Activated T-cell treated with anti-CD3 and anti-CD28 coated beads for 1 hour (primary cell): Measurements from ENCODE around the gene ZNF513.
"Not testable (repeated sequence)": the region's sequence is repeated elsewhere in the genome, so short reads cannot be mapped to it uniquely, and the experiment has no call there.

Experiments
- DNase-seq: peaks from one replicate; pipeline ENCODE4 v3.0.0-alpha.2; 2020; ENCODE audit warnings: low read depth

ZNF513 gene, protein sequence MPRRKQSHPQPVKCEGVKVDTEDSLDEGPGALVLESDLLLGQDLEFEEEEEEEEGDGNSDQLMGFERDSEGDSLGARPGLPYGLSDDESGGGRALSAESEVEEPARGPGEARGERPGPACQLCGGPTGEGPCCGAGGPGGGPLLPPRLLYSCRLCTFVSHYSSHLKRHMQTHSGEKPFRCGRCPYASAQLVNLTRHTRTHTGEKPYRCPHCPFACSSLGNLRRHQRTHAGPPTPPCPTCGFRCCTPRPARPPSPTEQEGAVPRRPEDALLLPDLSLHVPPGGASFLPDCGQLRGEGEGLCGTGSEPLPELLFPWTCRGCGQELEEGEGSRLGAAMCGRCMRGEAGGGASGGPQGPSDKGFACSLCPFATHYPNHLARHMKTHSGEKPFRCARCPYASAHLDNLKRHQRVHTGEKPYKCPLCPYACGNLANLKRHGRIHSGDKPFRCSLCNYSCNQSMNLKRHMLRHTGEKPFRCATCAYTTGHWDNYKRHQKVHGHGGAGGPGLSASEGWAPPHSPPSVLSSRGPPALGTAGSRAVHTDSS

DNA sequence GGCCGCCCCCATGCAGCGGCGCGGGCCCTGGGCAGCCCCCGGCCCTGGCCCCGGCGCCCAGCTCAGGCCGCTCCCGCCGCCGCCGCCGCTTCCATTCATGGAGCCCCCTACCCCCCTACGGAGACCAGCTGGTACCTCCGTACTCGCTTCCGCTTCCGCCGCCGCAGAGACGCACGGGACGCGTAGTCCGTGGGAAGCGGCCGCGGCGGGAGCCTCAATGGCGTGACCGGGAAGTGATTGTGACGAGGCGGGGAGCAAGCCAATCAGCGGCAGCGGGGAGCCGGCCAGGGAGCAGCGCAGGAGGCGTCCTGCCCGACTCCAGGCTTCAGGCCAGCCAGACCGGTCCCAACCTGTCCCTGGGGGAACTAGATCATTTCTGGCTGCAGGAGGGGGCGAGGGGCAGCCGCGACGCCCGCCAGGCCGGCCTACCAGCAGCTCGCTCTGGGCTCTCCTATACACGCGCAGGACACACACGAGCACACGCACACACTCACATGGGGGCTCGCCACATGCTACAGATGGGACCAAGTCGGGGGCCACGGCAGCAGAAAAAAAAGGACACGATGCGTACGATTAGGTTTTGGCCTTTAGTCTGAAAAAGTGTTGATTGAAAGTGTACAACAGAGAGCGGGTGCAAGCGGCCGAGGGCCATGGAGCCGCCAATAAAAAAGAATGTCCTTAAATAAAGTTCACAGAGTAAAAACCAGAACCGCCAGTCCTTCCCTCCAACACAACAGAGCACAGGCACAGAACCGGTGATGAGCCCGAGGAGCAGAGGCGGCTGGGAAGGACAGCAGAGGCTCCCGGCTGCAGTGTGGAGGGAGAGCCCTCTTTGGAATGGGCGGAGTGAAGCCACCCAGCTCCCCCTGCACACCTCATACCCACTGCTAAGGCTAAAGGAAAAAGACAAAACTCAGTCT, at the start of gene ZNF513:
Gene ZNF513 (minus strand): TSS at position 109 of the 920 bp plus-strand sequence. CDS start 208 bp downstream, outside the sequence.
- DNase-seq = peak; percentile 79

DNA sequence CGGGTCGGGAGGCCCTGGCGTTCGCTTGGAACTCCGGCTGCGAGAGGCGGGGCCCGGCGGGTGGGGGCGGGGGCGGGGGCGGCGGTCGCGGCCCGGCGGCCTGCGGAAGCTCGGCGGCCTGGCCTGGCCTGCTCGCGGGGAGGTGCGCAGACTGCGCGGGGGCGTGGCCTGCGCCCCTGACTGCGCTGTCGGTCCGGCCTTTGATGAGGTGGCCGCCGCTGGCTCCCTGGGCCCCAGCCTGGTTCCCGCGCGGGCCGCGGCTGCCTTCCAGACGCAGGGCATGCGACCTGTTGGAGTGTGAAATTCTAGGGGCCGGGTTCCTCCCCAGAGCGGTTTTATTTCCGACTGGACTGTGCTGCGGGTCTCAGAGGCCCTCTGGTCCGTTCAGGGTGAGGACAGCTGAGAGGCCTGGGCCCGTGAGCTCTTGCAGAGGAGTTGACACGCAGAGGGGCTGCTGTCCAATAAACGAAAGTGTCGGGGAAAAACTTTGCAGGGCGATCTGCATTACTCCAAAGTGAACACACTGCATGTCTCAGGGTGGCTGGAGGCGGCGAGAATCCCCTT, 48.5 kb upstream of the ZNF513 start:
- DNase-seq = peak; percentile 49

DNA sequence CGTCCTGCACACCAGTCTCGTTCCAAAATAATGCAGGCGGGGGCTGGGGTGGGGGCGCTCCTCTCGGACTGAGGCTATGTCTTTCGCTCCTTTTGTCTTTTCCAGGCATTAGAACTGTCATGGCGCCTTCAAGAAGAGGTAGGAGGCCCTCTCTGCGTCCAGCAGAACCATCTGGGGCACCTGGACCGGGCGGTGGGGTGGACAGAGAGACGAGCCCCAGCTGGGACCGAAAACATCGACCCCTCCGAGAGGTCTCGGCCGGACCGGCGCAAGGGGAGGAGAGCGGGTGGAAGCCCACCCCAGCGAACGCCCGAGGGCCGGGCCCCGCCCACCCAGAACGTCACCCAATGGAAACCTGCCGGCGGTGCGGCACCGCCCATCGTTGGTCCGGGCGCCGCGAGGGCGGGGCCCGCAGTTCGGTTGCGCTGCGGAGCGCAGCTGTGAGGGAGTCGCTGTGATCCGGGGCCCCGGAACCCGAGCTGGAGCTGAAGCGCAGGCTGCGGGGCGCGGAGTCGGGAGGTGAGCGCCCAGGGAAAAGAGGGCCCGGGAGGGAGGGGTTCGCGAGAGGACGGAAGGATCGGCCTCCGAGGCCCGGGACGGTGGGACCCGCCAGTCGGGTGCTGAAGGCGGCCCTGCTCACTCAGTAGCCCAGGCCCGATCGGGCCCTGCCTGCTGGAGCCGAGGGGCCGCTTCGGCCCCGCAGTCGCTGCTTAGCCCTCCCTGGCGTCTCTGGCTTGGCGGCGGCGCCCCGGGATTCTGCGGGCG, 47.9 kb upstream of the ZNF513 start, which contains the start of gene NRBP1:
Gene NRBP1 (plus strand): TSS at position 419 of the 765 bp plus-strand sequence. CDS start 4,643 bp downstream, outside the sequence.
- peak; percentile 88 for DNase-seq

DNA sequence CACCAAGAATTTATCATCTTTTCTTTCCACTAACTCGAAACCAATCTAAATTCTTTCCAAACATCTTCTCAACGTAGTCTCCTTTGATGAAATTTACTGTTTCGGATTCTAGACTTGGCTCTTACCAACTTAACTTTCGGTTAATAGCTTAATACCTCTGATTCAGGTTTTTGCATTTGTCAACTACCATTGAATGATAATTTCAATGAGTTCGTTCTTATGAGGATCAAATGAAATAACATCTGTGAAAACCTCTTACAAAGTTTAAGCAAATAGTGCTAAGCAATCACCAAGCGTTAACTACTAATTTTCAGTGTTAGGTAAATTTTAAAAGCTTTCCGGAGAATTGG, 47.3 kb upstream of the ZNF513 start:
- no peak for DNase-seq

DNA sequence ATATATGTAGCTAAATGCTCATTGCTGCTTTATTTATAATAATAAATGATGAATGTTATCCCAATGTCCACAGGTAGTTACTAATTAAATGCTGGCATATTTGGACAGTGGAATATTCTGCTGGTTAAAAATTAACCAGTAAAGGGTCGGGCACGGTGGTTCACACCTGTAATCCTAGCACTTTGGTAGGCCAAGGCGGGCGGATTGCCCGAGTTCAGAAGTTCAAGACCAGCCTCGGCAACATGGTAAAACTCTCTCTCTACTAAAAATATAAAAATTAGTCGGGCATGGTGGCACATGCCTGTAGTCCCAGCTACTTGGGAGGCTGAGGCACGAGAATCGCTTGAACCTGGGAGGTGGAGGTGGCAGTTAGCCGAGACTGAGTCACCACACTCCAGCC, 44.5 kb upstream of the ZNF513 start:
- not testable (repeated sequence) for DNase-seq

DNA sequence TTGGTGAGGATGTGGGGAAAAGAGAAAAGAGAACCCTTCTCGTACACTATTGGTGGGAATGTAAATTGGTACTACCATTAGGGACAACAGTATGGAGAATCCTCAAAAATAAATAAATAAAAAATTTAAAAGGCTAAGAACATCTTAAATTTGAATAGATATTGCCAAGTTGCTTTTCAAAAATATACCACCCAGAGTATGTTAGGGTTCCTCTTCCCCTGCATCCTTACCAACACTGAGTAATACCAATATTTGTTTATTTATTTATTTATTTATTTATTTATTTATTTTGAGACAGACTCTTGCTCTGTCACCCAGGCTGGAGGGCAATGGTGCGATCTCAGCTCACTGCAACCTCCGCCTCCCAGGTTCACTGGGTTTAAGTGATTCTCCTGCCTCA, 42.4 kb upstream of the ZNF513 start:
- no peak for DNase-seq

DNA sequence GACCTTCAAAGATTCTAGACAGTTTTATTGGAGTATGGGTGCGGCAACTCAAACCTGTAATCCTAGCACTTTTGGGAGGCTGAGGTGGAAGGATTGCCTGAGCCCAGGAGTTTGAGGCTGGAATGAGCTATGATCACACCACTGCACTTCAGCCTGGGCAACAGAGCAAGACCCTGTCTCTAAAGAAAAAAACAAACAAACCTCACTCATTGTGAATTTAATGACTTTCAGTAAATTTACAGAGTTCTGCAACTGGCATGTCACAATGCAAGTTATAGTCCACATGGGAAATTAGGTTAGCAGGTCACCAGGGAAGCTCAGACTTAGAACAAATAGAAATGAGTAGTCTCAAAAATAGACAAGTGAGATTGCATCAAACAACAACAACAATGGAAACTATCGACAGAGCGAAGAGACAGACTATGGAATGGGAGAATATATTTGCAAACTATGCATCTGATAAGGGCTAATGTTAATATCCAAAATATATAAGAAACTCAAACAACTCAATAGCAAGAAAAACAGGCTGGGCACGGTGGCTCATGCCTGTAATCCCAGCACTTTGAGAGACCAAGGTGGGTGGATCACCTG, 41.2 kb upstream of the ZNF513 start:
- DNase-seq = no peak

DNA sequence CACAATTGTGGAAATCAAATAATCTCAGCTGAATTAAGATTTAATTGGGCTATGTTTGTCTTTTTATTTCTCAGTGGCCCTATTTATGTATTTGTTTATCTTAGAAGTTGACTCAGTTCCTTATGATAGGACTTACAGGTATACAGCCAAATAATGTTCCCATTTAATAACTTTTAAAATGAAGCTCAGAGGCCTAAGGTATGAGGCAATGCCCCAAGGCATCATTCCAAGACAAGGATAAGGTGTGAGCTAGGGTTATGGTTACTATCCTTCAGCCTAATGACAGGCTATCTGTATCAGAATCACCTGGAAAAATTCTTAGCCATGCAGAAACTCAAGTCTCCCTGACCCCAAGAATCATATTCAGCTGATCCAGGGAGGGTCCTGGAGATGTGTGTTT, 40.5 kb upstream of the ZNF513 start:
- no peak for DNase-seq

DNA sequence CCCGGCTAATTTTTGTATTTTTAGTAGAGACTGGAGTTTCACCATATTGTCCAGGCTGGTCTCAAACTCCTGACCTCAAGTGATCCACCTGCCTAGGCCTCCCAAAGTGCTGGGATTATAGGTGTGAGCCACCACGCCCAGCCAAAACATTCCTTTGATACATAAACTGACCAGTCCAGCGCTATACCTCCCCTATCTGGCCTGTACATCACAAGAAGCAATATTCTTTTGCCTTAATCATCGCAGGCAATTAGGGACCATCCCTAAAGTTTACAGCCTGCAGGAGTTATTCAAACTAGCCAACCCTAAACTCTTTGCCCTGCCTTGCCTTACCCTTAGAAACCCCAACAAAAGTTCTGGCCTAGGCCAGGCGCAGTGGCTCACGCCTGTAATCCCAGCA, 35.6 kb upstream of the ZNF513 start:
- DNase-seq = no peak

DNA sequence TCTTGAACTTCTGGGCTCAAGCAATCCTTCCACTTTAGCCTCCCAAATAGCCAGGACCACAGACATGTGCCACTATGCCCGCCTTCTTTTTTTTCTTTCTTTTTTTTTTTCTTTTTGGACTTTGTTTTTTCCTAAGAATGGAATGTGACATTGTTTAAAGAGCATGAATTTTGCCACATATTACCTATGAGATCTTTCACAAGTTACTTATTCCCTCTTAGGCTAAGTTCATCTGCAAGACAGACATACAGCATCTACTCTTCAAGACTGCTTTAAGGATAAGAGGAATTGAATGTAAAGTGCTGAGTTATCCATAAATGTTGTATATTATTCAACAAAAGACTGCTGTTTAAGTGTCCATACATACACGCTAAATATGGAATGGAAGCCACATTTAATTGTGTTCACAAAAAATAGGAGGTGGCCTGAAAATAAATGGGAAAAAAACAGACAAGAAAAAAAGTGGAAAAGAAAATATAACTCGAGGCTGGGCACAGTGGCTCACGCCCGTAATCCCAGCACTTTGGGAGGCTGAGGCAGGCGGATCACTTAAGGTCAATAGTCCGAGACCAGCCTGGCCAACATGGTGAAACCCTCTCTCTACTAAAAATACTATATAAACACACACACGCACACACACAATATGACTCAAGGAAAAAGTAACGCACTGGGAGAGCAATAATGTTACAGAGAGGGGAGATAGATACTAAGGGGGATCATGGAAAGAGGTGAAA, 32.1 kb upstream of the ZNF513 start:
- no peak for DNase-seq

DNA sequence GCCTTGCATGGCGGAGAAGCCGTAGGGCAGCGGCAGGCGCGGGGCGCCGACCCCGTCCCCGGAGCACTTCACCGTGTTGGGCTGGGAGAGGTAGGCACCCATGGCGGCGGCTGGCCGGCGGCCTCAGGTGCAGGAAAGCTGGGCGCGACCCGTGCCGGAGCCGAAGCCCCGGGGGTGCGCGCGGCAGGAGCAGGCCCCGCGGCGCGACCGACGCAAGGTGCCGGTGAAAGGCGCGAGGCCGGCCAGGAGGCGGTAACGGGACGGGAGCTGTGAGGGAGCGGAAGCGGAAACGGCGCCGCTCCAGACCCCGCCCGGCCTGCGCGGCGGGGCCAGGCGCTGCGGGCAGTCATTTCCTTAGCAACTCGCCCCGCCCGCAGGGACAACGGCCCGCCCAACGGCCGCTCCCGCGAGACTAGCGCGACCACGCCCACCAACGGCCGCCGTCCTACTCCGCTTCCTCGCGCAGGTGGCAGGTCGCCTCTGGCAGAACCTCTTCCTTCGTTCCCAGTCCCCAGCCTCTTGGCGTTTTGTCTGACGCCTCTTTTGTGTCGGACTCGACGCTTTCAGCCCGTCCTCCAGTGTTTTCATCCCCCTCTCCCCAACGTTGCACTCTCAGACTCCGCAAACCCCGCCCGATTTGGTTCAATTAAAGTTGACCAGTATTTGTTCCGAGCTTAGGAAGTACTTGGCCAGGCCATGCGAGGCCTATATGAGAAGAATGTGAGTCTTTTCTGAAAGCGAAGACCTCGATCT, 29.0 kb upstream of the ZNF513 start, which contains the start of gene PPM1G:
Gene PPM1G (minus strand): TSS at position 271 of the 753 bp plus-strand sequence. CDS start 169 bp downstream, at position 102.
- peak; percentile 96 for DNase-seq

DNA sequence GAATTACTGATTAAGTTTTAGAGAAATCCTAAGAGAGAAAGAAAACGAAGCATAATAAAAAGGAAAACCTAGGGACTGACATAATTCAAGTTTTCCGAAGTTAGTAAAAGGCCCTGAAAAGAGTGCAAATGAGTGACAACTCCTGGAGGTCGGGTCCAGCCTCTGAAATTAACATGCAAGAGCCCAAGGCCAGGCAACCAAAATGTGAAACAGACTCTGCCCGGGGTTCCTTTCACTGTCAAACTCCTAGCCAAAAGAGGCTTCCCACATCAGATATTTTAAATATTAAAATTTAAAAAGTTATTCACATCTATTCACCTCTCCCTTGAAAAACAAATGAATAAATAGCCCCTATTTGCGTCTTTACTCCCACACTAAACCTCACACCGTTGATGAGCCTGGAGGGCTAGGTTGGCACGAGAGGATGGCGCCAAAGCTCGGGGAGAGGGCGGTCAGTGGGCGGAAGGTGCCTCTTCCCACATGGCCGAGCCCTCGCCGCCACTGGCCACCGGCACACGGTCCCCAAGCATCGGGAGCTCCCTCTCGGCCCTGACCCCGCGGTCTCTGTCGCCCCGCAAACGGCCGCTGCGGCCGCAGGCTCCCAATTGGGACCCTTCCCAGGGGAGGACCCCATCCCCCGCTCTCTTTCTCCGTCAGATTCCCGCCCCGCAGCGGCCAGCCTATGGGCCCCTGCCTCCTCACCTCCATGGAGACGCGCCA, 28.2 kb upstream of the ZNF513 start:
- DNase-seq = no peak

DNA sequence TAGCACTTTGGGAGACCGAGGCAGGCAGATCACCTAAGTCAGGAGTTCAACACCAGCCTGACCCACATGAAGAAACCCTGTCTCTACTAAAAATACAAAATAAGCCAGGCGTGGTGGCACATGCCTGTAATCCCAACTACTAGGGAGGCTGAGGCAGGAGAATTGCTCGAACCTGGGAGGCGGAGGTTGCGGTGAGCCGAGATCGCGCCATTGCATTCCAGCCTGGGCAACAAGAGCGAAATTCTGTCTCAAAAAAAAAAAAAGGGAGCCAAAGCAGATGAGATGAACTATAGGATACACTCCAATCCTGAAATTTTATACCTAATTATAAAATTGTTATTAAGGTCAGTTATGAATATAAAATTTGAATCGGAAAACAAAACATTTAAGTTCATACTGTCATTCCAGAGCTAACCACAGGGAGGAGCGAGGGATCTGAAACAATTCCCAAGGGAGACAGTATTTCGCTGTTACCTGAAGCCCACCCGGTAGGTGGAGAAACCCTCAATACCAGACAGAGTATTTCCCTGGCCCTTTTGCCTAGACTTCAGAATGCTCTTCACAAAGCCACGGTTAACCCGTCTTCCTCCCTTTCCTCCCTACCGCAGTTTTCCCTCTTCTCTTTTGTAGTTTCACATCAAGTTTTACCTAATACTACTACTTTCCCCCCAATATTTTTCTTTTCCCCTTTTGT, 27.4 kb upstream of the ZNF513 start:
- DNase-seq = no peak

DNA sequence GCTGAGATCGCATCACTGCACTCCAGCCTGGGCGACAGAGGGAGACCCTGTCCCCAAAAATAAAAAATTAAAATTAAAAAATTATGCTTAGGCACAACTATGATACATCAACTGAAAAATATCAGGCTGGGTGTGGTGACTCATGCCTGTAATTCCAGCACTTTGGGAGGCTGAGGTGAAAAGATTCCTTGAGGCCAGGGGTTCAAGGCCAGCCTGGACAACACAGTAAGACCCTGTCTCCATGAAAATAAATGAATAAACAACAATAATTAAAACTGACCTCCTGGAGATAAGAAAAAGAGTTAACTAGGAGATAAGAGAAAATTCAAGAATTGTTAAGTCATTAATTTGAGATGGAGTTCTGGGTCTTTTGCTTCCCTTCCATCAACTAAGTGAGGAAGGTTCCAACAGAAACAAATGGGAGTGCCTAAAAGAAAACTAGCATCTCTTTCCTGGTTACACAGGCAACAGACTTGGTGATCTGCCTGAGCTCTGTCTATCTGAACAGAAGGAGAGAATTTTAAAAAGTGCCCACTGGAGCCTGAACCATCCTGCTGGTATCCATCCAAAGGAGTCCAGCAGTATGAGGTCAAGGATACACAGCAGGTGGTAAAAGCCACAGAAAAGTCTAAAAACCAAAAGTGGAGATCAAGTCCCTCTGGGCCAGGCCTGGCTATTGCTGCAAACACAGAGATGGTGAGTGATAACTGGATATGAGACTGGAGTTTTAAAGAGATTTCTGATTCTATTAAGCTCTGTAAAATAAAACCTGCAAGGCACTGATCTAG, 20.0 kb upstream of the ZNF513 start:
- no peak for DNase-seq

DNA sequence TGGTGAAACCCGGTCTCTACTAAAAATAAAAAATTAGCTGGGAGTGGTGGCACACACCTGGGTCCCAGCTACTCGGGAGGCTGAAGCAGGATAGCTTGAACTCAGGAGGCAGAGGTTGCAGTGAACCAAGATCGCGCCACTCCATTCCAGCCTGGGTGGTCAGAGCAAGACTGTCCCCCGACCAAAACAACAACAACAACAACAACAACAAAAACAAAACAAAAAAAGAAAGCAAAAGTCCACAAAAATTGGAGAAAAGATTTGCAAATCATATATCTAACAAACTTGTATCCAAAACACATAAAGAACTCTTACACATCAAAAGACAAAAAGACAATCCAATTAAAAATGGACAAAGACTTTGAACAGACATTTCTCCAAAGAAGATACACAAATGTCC, 18.4 kb upstream of the ZNF513 start:
- DNase-seq = no peak

DNA sequence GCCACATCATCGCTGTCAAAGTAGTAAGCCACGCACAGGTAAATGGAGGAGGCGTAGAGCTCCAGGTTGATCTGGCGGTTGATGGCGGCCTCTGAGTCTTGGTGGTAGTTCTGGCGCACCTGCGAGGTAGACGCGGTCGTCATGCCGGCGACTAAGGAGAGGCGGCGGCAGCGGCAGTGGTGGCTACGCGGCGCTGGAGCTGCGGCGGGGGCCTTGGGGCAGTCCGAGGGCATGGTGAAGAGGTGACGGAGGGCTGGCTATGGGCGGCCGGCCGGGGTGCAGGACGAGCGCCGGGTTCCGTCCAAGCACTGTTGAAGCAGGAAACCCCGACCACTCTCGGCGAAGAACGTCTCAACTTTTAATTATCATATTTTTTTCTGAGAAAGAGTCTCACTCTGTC, 12.7 kb upstream of the ZNF513 start:
- no peak for DNase-seq
